Measurements from ENCODE around the gene CSNK1G3.

DNA sequence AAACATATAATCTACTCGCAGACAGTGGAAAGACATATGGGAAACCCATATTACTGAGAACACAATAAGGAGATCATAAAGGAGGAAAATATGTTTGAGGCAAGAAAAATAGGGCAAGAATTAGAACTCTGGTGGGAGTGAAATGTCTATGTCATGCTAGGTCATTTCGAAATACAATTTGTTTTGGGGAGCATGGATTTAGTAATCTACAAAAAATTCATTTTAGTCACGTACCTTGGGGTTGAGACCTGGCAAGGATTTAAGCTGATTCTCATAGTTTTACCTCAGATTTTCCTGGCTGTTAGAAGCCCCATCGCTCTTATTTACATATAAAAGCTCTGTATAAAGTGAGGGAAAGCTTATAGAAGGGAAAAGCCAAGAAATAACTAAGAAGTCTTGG lies 11.5 kb upstream of the CSNK1G3 start:
- TF ChIP-seq TAF1 (IDR thresholded peaks at IDR 0.05; ENCODE audit: borderline replicate concordance, low read depth, low read length), result no peak
- no peak for TF ChIP-seq POLR2A (IDR thresholded peaks at IDR 0.05; ENCODE audit: low read depth, low read length)
